GM23338 (cell line): ENCODE measurements around the gene ICAM1. TPM values are rescaled to one million over a fixed set of nuclear protein-coding genes. Genes with fewer than 3 reads are reported as not detected.
"Not testable (repeated sequence)": the region's sequence is repeated elsewhere in the genome, so short reads cannot be mapped to it uniquely, and the experiment has no call there.

Experiments
- ATAC-seq: fragments of 200-7000 bp; cut with Tn5 transposase; 3 replicates; pipeline ENCODE4 v1.9.1; 2020
- DNase-seq: peaks from one replicate; pipeline ENCODE4 v3.0.0-alpha.2; 2015; ENCODE audit warnings: low spot score
- H2AFZ ChIP-seq: fragments of 200-600 bp; sonication (generic); 2 replicates; pipeline ENCODE4 v1.8.0; 2016; ENCODE audit warnings: antibody characterized with exemption, mild to moderate bottlenecking, moderate library complexity
- H3F3A ChIP-seq: fragments of 200-600 bp; sonication (generic); replicated peaks from 2 replicates; pipeline ENCODE4 v1.8.0; 2017; ENCODE audit warnings: antibody characterized with exemption, mixed run types, low read depth
- H3K27ac ChIP-seq: fragments of 200-600 bp; sonication (generic); 2 replicates; pipeline ENCODE4 v1.6.1; 2016; ENCODE audit warnings: low read depth
- H3K27me3 ChIP-seq: fragments of 200-600 bp; sonication (generic); 2 replicates; pipeline ENCODE4 v1.8.0; 2016; ENCODE audit warnings: mild to moderate bottlenecking, mixed run types, moderate library complexity; ENCODE audit not compliant: insufficient read depth
- H3K36me3 ChIP-seq: fragments of 200-600 bp; sonication (generic); 2 replicates; pipeline ENCODE4 v1.8.0; 2016; ENCODE audit warnings: mild to moderate bottlenecking; ENCODE audit not compliant: insufficient read depth
- H3K4me1 ChIP-seq: fragments of 200-600 bp; sonication (generic); 2 replicates; pipeline ENCODE4 v1.8.0; 2016; ENCODE audit warnings: mild to moderate bottlenecking, moderate library complexity; ENCODE audit not compliant: insufficient read depth
- H3K4me2 ChIP-seq: fragments of 200-600 bp; sonication (generic); 2 replicates; pipeline ENCODE4 v1.7.1; 2017; ENCODE audit warnings: mixed run types
- H3K4me3 ChIP-seq: fragments of 200-600 bp; sonication (generic); 2 replicates; pipeline ENCODE4 v1.6.1; 2016; ENCODE audit warnings: mixed run types
- H3K79me2 ChIP-seq: fragments of 200-600 bp; sonication (generic); replicated peaks from 2 replicates; pipeline ENCODE4 v1.8.0; 2017; ENCODE audit warnings: mild to moderate bottlenecking; ENCODE audit not compliant: insufficient read depth
- H3K9me2 ChIP-seq: fragments of 200-600 bp; sonication (generic); 2 replicates; pipeline ENCODE4 v1.8.0; 2017; ENCODE audit not compliant: insufficient read depth
- H4K20me1 ChIP-seq: fragments of 200-600 bp; sonication (generic); replicated peaks from 2 replicates; pipeline ENCODE4 v1.8.0; 2017; ENCODE audit warnings: mild to moderate bottlenecking; ENCODE audit not compliant: insufficient read depth
- H3K27ac Mint-ChIP-seq: 2 replicates; pipeline ENCODE4 v1.8.0; 2020; ENCODE audit warnings: inconsistent platforms, mild to moderate bottlenecking, moderate library complexity, mixed read lengths
- H3K27me3 Mint-ChIP-seq: 3 replicates; pipeline ENCODE4 v1.8.0; 2022; ENCODE audit warnings: low read depth, mild to moderate bottlenecking, moderate library complexity, mixed read lengths, inconsistent platforms; ENCODE audit not compliant: insufficient read depth, poor library complexity
- H3K36me3 Mint-ChIP-seq: 3 replicates; pipeline ENCODE4 v1.8.0; 2021; ENCODE audit warnings: low read depth, mild to moderate bottlenecking, inconsistent platforms, moderate library complexity, mixed read lengths
- H3K4me1 Mint-ChIP-seq: 3 replicates; pipeline ENCODE4 v1.8.0; 2020; ENCODE audit warnings: mild to moderate bottlenecking, inconsistent platforms, mixed read lengths
- H3K4me3 Mint-ChIP-seq: 3 replicates; pipeline ENCODE4 v1.8.0; 2021; ENCODE audit warnings: moderate library complexity, mild to moderate bottlenecking, inconsistent platforms, mixed read lengths
- H3K9me3 Mint-ChIP-seq: 3 replicates; pipeline ENCODE4 v1.8.0; 2020; ENCODE audit warnings: moderate library complexity, mild to moderate bottlenecking, inconsistent platforms, mixed read lengths
- CREB1 ChIP-seq: fragments of 250-450 bp; sonication (Bioruptor Pico); IDR thresholded peaks from 2 replicates; pipeline ENCODE4 v1.5.0; 2020; ENCODE audit warnings: low read depth, mild to moderate bottlenecking, moderate library complexity
- EZH2 ChIP-seq: fragments of 200-600 bp; sonication (generic); IDR thresholded peaks from one replicate; pipeline ENCODE4 v1.8.0; 2017; ENCODE audit warnings: antibody characterized with exemption, mild to moderate bottlenecking, low read depth; ENCODE audit not compliant: unreplicated experiment
- EZH2phosphoT487 ChIP-seq: fragments of 200-600 bp; sonication (generic); IDR thresholded peaks from one replicate; pipeline ENCODE4 v1.8.1; 2018; ENCODE audit warnings: antibody characterized with exemption; ENCODE audit not compliant: unreplicated experiment
- JUNB ChIP-seq: IDR thresholded peaks from one replicate; pipeline ENCODE4 v1.6.1; 2016; ENCODE audit warnings: antibody characterized with exemption; ENCODE audit not compliant: unreplicated experiment
- NANOG ChIP-seq: IDR thresholded peaks from 2 replicates; pipeline ENCODE4 v1.6.1; 2016; ENCODE audit warnings: antibody characterized with exemption, borderline replicate concordance
- POLR2AphosphoS5 ChIP-seq: IDR thresholded peaks from 2 replicates; pipeline ENCODE4 v1.6.1; 2016; ENCODE audit warnings: antibody characterized with exemption, low read depth
- STAT1 ChIP-seq: IDR thresholded peaks from one replicate; pipeline ENCODE4 v1.6.1; 2016; ENCODE audit warnings: antibody characterized with exemption; ENCODE audit not compliant: unreplicated experiment
- ZNF114 ChIP-seq: fragments of 250-450 bp; sonication (Bioruptor Pico); IDR thresholded peaks from 2 replicates; pipeline ENCODE4 v1.5.0; 2020; ENCODE audit warnings: mild to moderate bottlenecking, moderate library complexity
- ZNF331 ChIP-seq: fragments of 250-450 bp; sonication (Bioruptor Pico); IDR thresholded peaks from 2 replicates; pipeline ENCODE4 v1.5.0; 2020; ENCODE audit warnings: low read depth, mild to moderate bottlenecking, moderate library complexity
- polyA plus RNA-seq: library from polyadenylated mRNA; unstranded; fragments of >200 nt; fragmentation: Nextera tagmentation; extraction: Ambion mirVana; gene quantifications from 2 replicates; pipeline ENCODE4 v1.2.1, GENCODE V29; 2016
- total RNA-seq: library from RNA; depleted of rRNA; stranded (reverse); fragments of >200 nt; shearing (Covaris generic); gene quantifications from 2 replicates; pipeline ENCODE4 v1.2.3, GENCODE V29; 2014
- TF ChIP-seq, protein P1 (sequence below): IDR thresholded peaks from 2 replicates; pipeline ENCODE4 v1.6.1; 2016; ENCODE audit warnings: antibody characterized with exemption
- TF ChIP-seq, protein P2 (sequence below): IDR thresholded peaks from one replicate; pipeline ENCODE4 v1.6.1; 2018; ENCODE audit warnings: antibody characterized with exemption; ENCODE audit not compliant: unreplicated experiment
- TF ChIP-seq, protein P3 (sequence below), 2 experiments: fragments of 200-600 bp in 1 of 2; sonication (generic) in 1 of 2; conservative IDR thresholded peaks; 2 replicates each; pipeline versions ENCODE4 v1.5.1 to v1.6.1; 2016 to 2017; ENCODE audit warnings: antibody characterized with exemption in 2 of 2, low read depth in 2 of 2, mild to moderate bottlenecking in 2 of 2, moderate library complexity in 1 of 2

The ICAM1 gene
- total and polyA plus RNA-seq, 2 experiments from 2014 or later = 1.6 to 3.5 TPM

DNA sequence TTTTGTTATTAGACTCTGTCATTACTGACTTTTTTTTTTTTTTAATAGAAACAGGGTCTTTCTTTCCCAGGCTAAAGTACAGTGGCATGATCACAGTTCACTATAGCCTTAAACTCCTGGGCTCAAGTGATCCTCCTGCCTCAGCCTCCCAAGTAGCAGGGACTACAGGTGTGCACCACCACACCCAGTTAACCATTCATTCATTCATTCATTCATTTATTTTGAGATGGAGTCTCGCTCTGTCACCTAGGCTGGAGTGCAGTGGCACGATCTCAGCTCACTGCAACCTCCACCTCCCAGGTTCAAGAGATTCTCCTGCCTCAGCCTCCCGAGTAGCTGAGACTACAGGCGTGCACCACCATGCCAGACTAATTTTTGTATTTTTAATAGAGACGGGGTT lies 11.1 kb downstream of the ICAM1 start:
- H3K4me2 ChIP-seq, H3K9me2 ChIP-seq, DNase-seq, H3K27ac ChIP-seq, H4K20me1 ChIP-seq, H3K36me3 ChIP-seq, H2AFZ ChIP-seq, H3K79me2 ChIP-seq, H3K4me1 ChIP-seq, H3K9me3 Mint-ChIP-seq, H3K4me1 Mint-ChIP-seq, H3F3A ChIP-seq, H3K27ac Mint-ChIP-seq, ATAC-seq, H3K4me3 Mint-ChIP-seq, H3K4me3 ChIP-seq, H3K36me3 Mint-ChIP-seq: not testable (repeated sequence)
- H3K27me3 Mint-ChIP-seq = peaks cover 10% of the 10 kb centered on the region
- H3K27me3 ChIP-seq = peaks cover 12% of the 10 kb centered on the region

DNA sequence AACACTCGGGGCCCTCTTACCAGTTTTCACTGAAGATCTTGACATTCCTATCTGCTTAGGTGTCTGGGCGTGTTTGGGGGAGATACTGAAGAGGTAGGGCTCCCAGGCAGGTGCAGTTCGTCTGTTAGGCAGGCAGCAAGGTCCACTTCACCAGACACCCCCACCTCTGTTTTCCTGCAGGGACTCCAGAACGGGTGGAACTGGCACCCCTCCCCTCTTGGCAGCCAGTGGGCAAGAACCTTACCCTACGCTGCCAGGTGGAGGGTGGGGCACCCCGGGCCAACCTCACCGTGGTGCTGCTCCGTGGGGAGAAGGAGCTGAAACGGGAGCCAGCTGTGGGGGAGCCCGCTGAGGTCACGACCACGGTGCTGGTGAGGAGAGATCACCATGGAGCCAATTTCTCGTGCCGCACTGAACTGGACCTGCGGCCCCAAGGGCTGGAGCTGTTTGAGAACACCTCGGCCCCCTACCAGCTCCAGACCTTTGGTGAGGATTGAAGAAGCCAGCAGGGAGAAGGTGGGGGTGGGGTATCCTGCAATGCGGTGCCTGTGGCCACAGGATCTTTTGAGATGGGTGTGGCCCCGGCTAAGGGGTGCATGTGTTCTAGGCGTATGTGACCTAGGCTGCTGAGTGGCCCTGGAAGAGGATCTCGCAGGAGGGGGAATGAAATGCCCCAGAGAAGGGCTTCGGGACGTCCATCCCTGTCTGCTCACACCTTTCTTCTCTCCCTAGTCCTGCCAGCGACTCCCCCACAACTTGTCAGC lies 12.6 kb downstream of the ICAM1 start:
- H3K27me3 ChIP-seq = peaks cover 26% of the 10 kb centered on the region
- H3K36me3 Mint-ChIP-seq = peaks cover 8% of the 10 kb centered on the region; the same call in 2 of the 3 replicates
- H3F3A ChIP-seq = no peaks in the 10 kb centered on the region
- H3K79me2 ChIP-seq = no peaks in the 10 kb centered on the region
- H3K9me3 Mint-ChIP-seq = peaks cover 3% of the 10 kb centered on the region; the same call in 1 of the 3 replicates
- H3K36me3 ChIP-seq = no peaks in the 10 kb centered on the region
- H3K4me2 ChIP-seq = no peak overlapping the region
- H4K20me1 ChIP-seq = no peaks in the 10 kb centered on the region; the same call in none of the 2 replicates
- H3K27ac ChIP-seq = no peak overlapping the region
- no peaks in the 10 kb centered on the region for H3K9me2 ChIP-seq
- no peak overlapping the region for H3K4me3 ChIP-seq
- no peak overlapping the region for H3K4me3 Mint-ChIP-seq
- DNase-seq (no peak), ATAC-seq (no peak)
- H3K4me1 ChIP-seq = peaks cover 10% of the 10 kb centered on the region; the same call in 1 of the 2 replicates
- H3K27me3 Mint-ChIP-seq = peaks cover 25% of the 10 kb centered on the region
- no peak overlapping the region for H2AFZ ChIP-seq
- H3K4me1 Mint-ChIP-seq = peaks cover 14% of the 10 kb centered on the region; the same call in 2 of the 3 replicates
- H3K27ac Mint-ChIP-seq = no peak overlapping the region
- TF ChIP-seq EZH2 (no peak), ZNF114 (CRISPR knock-in tag) (no peak), EZH2phosphoT487 (no peak), JUNB (no peak), STAT1 (no peak), ZNF331 (CRISPR knock-in tag) (no peak), POLR2AphosphoS5 (no peak), NANOG (no peak), CREB1 (CRISPR knock-in tag) (no peak)
- TF ChIP-seq, protein P1, sequence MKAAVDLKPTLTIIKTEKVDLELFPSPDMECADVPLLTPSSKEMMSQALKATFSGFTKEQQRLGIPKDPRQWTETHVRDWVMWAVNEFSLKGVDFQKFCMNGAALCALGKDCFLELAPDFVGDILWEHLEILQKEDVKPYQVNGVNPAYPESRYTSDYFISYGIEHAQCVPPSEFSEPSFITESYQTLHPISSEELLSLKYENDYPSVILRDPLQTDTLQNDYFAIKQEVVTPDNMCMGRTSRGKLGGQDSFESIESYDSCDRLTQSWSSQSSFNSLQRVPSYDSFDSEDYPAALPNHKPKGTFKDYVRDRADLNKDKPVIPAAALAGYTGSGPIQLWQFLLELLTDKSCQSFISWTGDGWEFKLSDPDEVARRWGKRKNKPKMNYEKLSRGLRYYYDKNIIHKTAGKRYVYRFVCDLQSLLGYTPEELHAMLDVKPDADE = no peak
- TF ChIP-seq, protein P2, sequence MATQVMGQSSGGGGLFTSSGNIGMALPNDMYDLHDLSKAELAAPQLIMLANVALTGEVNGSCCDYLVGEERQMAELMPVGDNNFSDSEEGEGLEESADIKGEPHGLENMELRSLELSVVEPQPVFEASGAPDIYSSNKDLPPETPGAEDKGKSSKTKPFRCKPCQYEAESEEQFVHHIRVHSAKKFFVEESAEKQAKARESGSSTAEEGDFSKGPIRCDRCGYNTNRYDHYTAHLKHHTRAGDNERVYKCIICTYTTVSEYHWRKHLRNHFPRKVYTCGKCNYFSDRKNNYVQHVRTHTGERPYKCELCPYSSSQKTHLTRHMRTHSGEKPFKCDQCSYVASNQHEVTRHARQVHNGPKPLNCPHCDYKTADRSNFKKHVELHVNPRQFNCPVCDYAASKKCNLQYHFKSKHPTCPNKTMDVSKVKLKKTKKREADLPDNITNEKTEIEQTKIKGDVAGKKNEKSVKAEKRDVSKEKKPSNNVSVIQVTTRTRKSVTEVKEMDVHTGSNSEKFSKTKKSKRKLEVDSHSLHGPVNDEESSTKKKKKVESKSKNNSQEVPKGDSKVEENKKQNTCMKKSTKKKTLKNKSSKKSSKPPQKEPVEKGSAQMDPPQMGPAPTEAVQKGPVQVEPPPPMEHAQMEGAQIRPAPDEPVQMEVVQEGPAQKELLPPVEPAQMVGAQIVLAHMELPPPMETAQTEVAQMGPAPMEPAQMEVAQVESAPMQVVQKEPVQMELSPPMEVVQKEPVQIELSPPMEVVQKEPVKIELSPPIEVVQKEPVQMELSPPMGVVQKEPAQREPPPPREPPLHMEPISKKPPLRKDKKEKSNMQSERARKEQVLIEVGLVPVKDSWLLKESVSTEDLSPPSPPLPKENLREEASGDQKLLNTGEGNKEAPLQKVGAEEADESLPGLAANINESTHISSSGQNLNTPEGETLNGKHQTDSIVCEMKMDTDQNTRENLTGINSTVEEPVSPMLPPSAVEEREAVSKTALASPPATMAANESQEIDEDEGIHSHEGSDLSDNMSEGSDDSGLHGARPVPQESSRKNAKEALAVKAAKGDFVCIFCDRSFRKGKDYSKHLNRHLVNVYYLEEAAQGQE = no peak
- TF ChIP-seq, protein P3, sequence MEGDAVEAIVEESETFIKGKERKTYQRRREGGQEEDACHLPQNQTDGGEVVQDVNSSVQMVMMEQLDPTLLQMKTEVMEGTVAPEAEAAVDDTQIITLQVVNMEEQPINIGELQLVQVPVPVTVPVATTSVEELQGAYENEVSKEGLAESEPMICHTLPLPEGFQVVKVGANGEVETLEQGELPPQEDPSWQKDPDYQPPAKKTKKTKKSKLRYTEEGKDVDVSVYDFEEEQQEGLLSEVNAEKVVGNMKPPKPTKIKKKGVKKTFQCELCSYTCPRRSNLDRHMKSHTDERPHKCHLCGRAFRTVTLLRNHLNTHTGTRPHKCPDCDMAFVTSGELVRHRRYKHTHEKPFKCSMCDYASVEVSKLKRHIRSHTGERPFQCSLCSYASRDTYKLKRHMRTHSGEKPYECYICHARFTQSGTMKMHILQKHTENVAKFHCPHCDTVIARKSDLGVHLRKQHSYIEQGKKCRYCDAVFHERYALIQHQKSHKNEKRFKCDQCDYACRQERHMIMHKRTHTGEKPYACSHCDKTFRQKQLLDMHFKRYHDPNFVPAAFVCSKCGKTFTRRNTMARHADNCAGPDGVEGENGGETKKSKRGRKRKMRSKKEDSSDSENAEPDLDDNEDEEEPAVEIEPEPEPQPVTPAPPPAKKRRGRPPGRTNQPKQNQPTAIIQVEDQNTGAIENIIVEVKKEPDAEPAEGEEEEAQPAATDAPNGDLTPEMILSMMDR (conservative IDR thresholded peaks at IDR 0.05; ENCODE audit: low read depth in 2 of 2) = no peak
